Caco-2 (cell line): ENCODE data around the gene DONSON. TPM values are rescaled to one million over a fixed set of nuclear protein-coding genes. Genes with fewer than 3 reads are reported as not detected.
A peak's percentile ranks its signal among the peaks of the same experiment; 100 is the strongest.
"Not testable (repeated sequence)": the region's sequence is repeated elsewhere in the genome, so short reads cannot be mapped to it uniquely, and the experiment has no call there.

Source experiments
- Bru-seq: library from RNA; stranded (reverse); fragments of 400-500 nt; gene quantifications from one replicate; lab custom pipeline; 2021; lab: Mats Ljungman, UMichigan
- BruChase-seq, 2 experiments: library from RNA; stranded (reverse); fragments of 400-500 nt; gene quantifications; one replicate each; lab custom pipeline; 2021; lab: Mats Ljungman, UMichigan
- BruUV-seq: library from RNA; stranded (reverse); fragments of 400-500 nt; replicated peaks from 2 replicates; lab custom pipeline; 2021; lab: Mats Ljungman, UMichigan
- CTCF ChIA-PET: fragments of 300-600 bp; sonication (Branson Sonifier 250); formaldehyde crosslinking; loops from one replicate; lab custom pipeline; 2022; ENCODE audit warnings: antibody characterized with exemption; lab: Charles Lee
- POLR2A ChIA-PET: fragments of 300-600 bp; sonication (Branson Sonifier 250); formaldehyde crosslinking; loops from one replicate; lab custom pipeline; 2022; ENCODE audit warnings: antibody characterized with exemption; lab: Charles Lee
- DNase-seq, 2 experiments: peaks; one replicate each; pipeline versions ENCODE4 v3.0.0 to v3.0.0-alpha.2; 2020 to 2022
- H3K27me3 ChIP-seq: replicated peaks from 2 replicates; pipeline ENCODE4 v1.6.0; 2011; ENCODE audit warnings: low read length; ENCODE audit not compliant: control insufficient read depth, insufficient read depth
- H3K36me3 ChIP-seq: 2 replicates; pipeline ENCODE4 v1.5.1; 2011; ENCODE audit warnings: low read length; ENCODE audit not compliant: control insufficient read depth, insufficient read depth
- H3K4me1 ChIP-seq: fragments of 250-450 bp; sonication (Bioruptor Pico); 2 replicates; pipeline ENCODE4 v1.5.1; 2020; ENCODE audit warnings: mild to moderate bottlenecking
- H3K4me3 ChIP-seq: 2 replicates; pipeline ENCODE4 v1.5.1; 2011; ENCODE audit warnings: low read depth, mild to moderate bottlenecking, control low read depth, low read length
- H3K9me3 ChIP-seq: fragments of 250-450 bp; sonication (Bioruptor Pico); 2 replicates; pipeline ENCODE4 v1.5.1; 2020; ENCODE audit warnings: mild to moderate bottlenecking, moderate library complexity
- H3K27ac Mint-ChIP-seq: one replicate; pipeline ENCODE4 v1.8.0; 2022; ENCODE audit warnings: mixed read lengths; ENCODE audit not compliant: unreplicated experiment
- H3K27me3 Mint-ChIP-seq: one replicate; pipeline ENCODE4 v1.8.0; 2022; ENCODE audit warnings: mixed read lengths; ENCODE audit not compliant: insufficient read depth, unreplicated experiment
- H3K36me3 Mint-ChIP-seq: one replicate; pipeline ENCODE4 v1.8.0; 2022; ENCODE audit warnings: mild to moderate bottlenecking, mixed read lengths; ENCODE audit not compliant: insufficient read depth, unreplicated experiment
- H3K4me1 Mint-ChIP-seq: one replicate; pipeline ENCODE4 v1.8.0; 2022; ENCODE audit warnings: low read depth, mixed read lengths; ENCODE audit not compliant: unreplicated experiment
- H3K4me3 Mint-ChIP-seq: one replicate; pipeline ENCODE4 v1.8.0; 2022; ENCODE audit warnings: mild to moderate bottlenecking, moderate library complexity, mixed read lengths; ENCODE audit not compliant: unreplicated experiment
- H3K9me3 Mint-ChIP-seq: one replicate; pipeline ENCODE4 v1.8.0; 2022; ENCODE audit warnings: mixed read lengths; ENCODE audit not compliant: unreplicated experiment
- intact Hi-C: fragments of 100-400 bp; cut with micrococcal nuclease; formaldehyde crosslinking; loops from one replicate; pipeline ENCODE4 v1.10.0; 2022; ENCODE audit not compliant: unreplicated experiment
- long read RNA-seq: library from polyadenylated mRNA; stranded (forward); transcript quantifications from one replicate; pipeline ENCODE4 v2.0.0, GENCODE V29; 2022
- total RNA-seq: library from RNA; stranded (reverse); gene quantifications from 2 replicates; pipeline ENCODE4 v1.2.3, GENCODE V29; 2022
- TF ChIP-seq, protein P1 (sequence below), 2 experiments: fragments of 200-600 bp in 1 of 2; IDR thresholded peaks; 1 replicate in 1 of 2; 2 replicates in 1 of 2; pipeline versions ENCODE4 v1.5.1 to v1.8.0; 2011 to 2022; ENCODE audit warnings: antibody characterized with exemption in 1 of 2, control low read depth in 1 of 2, inconsistent platforms in 1 of 2, low read depth in 1 of 2, low read length in 1 of 2, mild to moderate bottlenecking in 1 of 2, moderate library complexity in 1 of 2; ENCODE audit not compliant: insufficient read depth in 1 of 2, severe bottlenecking in 1 of 2, unreplicated experiment in 1 of 2

DONSON gene, protein sequence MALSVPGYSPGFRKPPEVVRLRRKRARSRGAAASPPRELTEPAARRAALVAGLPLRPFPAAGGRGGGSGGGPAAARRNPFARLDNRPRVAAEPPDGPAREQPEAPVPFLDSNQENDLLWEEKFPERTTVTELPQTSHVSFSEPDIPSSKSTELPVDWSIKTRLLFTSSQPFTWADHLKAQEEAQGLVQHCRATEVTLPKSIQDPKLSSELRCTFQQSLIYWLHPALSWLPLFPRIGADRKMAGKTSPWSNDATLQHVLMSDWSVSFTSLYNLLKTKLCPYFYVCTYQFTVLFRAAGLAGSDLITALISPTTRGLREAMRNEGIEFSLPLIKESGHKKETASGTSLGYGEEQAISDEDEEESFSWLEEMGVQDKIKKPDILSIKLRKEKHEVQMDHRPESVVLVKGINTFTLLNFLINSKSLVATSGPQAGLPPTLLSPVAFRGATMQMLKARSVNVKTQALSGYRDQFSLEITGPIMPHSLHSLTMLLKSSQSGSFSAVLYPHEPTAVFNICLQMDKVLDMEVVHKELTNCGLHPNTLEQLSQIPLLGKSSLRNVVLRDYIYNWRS
- total RNA-seq (36.2 and 36.4 TPM in 2 replicates), Bru-seq, nascent RNA (percentile 85 among the genes with signal in this experiment), BruChase-seq, experiment 1, labeled RNA remaining after a 2-hour chase (percentile 91 among the genes with signal in this experiment), BruChase-seq, experiment 2, labeled RNA remaining after a 6-hour chase (percentile 94 among the genes with signal in this experiment)
- long read RNA-seq, transcript DONSON-201 (10 exons, 2,170 nt), result major isoform, 67 of 92 reads
- long read RNA-seq, partial matches to known transcripts, result 2 of 92 reads
- long read RNA-seq, other reads (novel, unspliced or antisense), result 22 of 92 reads

DNA sequence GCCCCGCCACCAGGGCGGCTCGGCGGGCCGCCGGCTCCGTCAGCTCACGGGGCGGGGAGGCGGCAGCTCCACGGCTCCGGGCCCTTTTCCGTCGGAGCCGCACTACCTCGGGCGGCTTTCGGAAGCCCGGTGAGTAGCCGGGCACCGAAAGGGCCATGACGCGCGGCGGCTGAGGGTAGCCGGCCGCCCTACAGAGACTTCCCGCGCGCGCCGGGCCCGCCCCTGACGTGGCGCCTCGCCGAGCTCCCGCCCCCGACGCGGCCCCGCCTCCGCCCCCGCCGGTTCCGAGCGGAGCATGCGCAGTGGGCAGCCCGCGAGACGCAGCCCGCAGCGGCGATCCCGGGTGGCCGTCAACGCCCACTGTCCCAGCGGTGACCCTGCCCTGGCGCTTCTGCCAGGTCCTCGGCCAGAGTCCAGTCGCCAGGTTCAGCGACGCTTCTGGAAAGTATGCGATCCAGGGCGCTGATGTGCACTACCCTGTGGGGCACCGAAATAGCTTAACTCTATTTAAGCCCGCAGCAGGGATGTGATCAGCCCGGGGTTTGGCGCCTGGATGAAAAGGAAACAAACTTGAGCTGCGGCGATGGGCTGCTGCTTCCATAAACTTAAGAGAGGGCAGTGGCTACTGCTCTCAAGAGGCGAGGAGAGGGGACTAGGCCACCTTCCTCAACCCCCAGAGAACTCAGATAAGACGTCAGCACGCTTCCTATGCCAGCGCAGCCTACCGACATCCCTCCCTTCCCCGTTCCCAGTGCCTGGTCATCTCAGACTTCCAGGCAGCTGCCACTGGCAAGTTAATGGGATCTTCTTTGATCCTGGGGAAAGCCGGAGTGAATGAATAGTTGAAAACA lies at the start of gene DONSON:
Gene DONSON, minus strand, starts transcription at position 200 of the 851 bp plus-strand sequence. Its CDS starts 43 bp downstream, at position 157.
- Histone ChIP-seq H3K36me3 (no peaks in the 10 kb centered on the region), H3K27me3 (no peaks in the 10 kb centered on the region), H3K4me1 (peaks cover 15% of the 10 kb centered on the region), H3K4me3 (peak within 1 kb of the TSS; percentile 85), H3K9me3 (no peaks in the 10 kb centered on the region)
- Mint-ChIP-seq H3K27me3 (no peaks in the 10 kb centered on the region), H3K27ac (peak within 1 kb of the TSS; percentile 88), H3K9me3 (no peaks in the 10 kb centered on the region), H3K36me3 (peaks cover 39% of the 10 kb centered on the region), H3K4me3 (peak within 1 kb of the TSS; percentile 91), H3K4me1 (peaks cover 8% of the 10 kb centered on the region)
- TSS peak; percentile 90 for BruUV-seq
- ChIA-PET POLR2A (interaction anchor here (0.8 to 2.0 kb wide), 6 partner anchors 29 to 108 kb away, joined by 3 to 17 read pairs (median 4); partner anchors contain the start of genes SON and TMEM50B), CTCF (interaction anchor here (0.7 to 2.5 kb wide), 5 partner anchors 8 to 213 kb away, joined by 3 to 35 read pairs (median 3); partner anchors contain the start of gene TMEM50B)
- TF ChIP-seq, protein P1, sequence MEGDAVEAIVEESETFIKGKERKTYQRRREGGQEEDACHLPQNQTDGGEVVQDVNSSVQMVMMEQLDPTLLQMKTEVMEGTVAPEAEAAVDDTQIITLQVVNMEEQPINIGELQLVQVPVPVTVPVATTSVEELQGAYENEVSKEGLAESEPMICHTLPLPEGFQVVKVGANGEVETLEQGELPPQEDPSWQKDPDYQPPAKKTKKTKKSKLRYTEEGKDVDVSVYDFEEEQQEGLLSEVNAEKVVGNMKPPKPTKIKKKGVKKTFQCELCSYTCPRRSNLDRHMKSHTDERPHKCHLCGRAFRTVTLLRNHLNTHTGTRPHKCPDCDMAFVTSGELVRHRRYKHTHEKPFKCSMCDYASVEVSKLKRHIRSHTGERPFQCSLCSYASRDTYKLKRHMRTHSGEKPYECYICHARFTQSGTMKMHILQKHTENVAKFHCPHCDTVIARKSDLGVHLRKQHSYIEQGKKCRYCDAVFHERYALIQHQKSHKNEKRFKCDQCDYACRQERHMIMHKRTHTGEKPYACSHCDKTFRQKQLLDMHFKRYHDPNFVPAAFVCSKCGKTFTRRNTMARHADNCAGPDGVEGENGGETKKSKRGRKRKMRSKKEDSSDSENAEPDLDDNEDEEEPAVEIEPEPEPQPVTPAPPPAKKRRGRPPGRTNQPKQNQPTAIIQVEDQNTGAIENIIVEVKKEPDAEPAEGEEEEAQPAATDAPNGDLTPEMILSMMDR (IDR thresholded peaks at IDR 0.05; ENCODE audit: insufficient read depth in 1 of 2, low read depth in 1 of 2, low read length in 1 of 2, severe bottlenecking in 1 of 2, unreplicated experiment in 1 of 2), result no peak
- peak; percentile 94 to 96 for DNase-seq
- intact Hi-C loops, result loop anchor here (1.0 kb wide), 1 partner anchor 17 kb away; no protein-coding TSS in a partner anchor

DNA sequence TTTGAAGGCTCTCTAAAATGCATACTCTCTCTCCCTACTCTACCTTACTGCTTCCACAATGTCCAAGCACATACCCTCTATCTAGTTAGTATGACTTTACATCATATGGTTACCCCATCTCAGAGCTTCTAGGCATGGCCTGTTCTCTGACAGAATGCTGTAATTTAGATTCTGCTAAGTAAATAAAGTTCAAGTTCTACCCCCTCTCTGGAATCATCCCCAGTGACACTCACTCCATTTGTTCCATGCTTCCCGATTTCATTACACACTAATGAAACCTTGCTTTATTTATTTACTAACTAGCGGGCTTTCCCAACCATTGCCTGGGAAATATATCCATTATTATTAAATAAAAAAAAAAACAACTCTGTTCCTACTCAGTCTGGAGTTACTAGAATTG lies 45.8 kb upstream of the DONSON start:
- H3K4me3 ChIP-seq, result no peak overlapping the region
- no TSS peak for BruUV-seq
- H3K36me3 Mint-ChIP-seq, result peaks cover 21% of the 10 kb centered on the region

DNA sequence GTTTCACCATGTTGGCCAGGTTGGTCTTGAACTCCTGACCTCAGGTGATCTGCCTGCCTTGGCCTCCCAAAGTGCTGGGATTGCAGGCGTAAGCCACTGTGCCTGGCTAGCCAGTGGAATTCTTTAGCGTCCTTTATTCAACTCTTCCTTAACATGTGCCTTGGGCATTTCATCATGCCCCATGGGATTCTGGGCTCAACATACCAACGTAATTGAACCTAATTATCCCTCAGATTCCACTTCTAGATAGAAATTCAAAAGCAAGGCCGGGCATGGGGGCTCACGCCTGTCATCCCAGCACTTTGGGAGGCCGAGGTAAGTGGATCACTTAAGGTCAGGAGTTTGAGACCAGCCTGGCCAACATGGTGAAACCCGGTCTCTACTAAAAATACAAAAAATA lies 37.7 kb upstream of the DONSON start:
- H3K36me3 Mint-ChIP-seq, result peaks cover 38% of the 10 kb centered on the region
- H3K27ac Mint-ChIP-seq, CTCF ChIA-PET, H3K9me3 ChIP-seq, DNase-seq, H3K9me3 Mint-ChIP-seq, H3K4me3 ChIP-seq, BruUV-seq, H3K27me3 Mint-ChIP-seq, H3K4me1 Mint-ChIP-seq, H3K36me3 ChIP-seq, H3K4me1 ChIP-seq, intact Hi-C loops, H3K4me3 Mint-ChIP-seq, H3K27me3 ChIP-seq: not testable (repeated sequence)
- POLR2A ChIA-PET, result interaction anchor here (0.7 kb wide), 1 partner anchor 302 kb away, joined by 3 read pairs; no protein-coding TSS in a partner anchor

More for the DNA sequence above, 45.8 kb upstream of the DONSON start:
- Histone ChIP-seq H3K36me3 (no peaks in the 10 kb centered on the region), H3K27me3 (no peaks in the 10 kb centered on the region), H3K9me3 (no peaks in the 10 kb centered on the region), H3K4me1 (no peaks in the 10 kb centered on the region)
- POLR2A ChIA-PET, result no interaction called here
- peaks cover 4% of the 10 kb centered on the region for H3K4me1 Mint-ChIP-seq
- intact Hi-C loops, result no loop called here
- no peak overlapping the region for H3K4me3 Mint-ChIP-seq
- no peaks in the 10 kb centered on the region for H3K9me3 Mint-ChIP-seq
- TF ChIP-seq, protein P1 (IDR thresholded peaks at IDR 0.05; ENCODE audit: insufficient read depth in 1 of 2, low read depth in 1 of 2, low read length in 1 of 2, severe bottlenecking in 1 of 2, unreplicated experiment in 1 of 2), result no peak
- H3K27ac Mint-ChIP-seq, result no peak overlapping the region
- CTCF ChIA-PET, result no interaction called here
- no peaks in the 10 kb centered on the region for H3K27me3 Mint-ChIP-seq
- no peak for DNase-seq
